WTC11 (cell line): ENCODE results near the gene IL25. TPM values are rescaled to one million over a fixed set of nuclear protein-coding genes. Genes with fewer than 3 reads are reported as not detected.

Source experiments
- ATAC-seq: fragments of 200-7000 bp; cut with Tn5 transposase; 2 replicates; pipeline ENCODE4 v1.10.0; 2021; ENCODE audit warnings: mild to moderate bottlenecking, moderate library complexity
- CTCF ChIA-PET: fragments of 300-600 bp; sonication (Branson Sonifier 250); formaldehyde crosslinking; loops from one replicate; lab custom pipeline; 2021; ENCODE audit warnings: antibody characterized with exemption; lab: Charles Lee
- POLR2A ChIA-PET: fragments of 350-600 bp; sonication (Branson Sonifier 250); formaldehyde crosslinking; loops from one replicate; lab custom pipeline; 2021; ENCODE audit warnings: antibody characterized with exemption; lab: Charles Lee
- DNase-seq: peaks from one replicate; pipeline ENCODE4 v3.0.0; 2021; ENCODE audit warnings: low spot score
- H3K27ac Mint-ChIP-seq: 2 replicates; pipeline ENCODE4 v1.8.0; 2021; ENCODE audit warnings: mixed read lengths
- H3K27me3 Mint-ChIP-seq: 2 replicates; pipeline ENCODE4 v1.8.0; 2021; ENCODE audit warnings: low read depth, mild to moderate bottlenecking, moderate library complexity, mixed read lengths
- H3K36me3 Mint-ChIP-seq: 2 replicates; pipeline ENCODE4 v1.8.0; 2021; ENCODE audit warnings: mixed read lengths
- H3K4me1 Mint-ChIP-seq: 2 replicates; pipeline ENCODE4 v1.8.0; 2022; ENCODE audit warnings: mixed read lengths
- H3K4me3 Mint-ChIP-seq: 2 replicates; pipeline ENCODE4 v1.8.0; 2021; ENCODE audit warnings: mild to moderate bottlenecking, moderate library complexity, mixed read lengths
- H3K9me3 Mint-ChIP-seq: 2 replicates; pipeline ENCODE4 v1.8.0; 2021; ENCODE audit warnings: mixed read lengths
- FOXK1 ChIP-seq: sonication (generic); formaldehyde crosslinking; IDR thresholded peaks from 2 replicates; pipeline ENCODE4 v1.8.0; 2022; ENCODE audit warnings: mild to moderate bottlenecking, moderate library complexity, missing genetic modification reagents
- GRHL2 ChIP-seq: fragments of 250-450 bp; sonication (Bioruptor Pico); IDR thresholded peaks from 2 replicates; pipeline ENCODE4 v1.8.0; 2022; ENCODE audit warnings: mild to moderate bottlenecking, moderate library complexity; ENCODE audit not compliant: insufficient replicate concordance, severe bottlenecking
- KAT7 ChIP-seq: sonication (generic); formaldehyde crosslinking; IDR thresholded peaks from 2 replicates; pipeline ENCODE4 v1.8.1; 2023; ENCODE audit warnings: missing genetic modification reagents, mild to moderate bottlenecking, borderline replicate concordance
- NFE2L1 ChIP-seq: sonication (generic); formaldehyde crosslinking; IDR thresholded peaks from 2 replicates; pipeline ENCODE4 v1.8.1; 2023; ENCODE audit warnings: missing genetic modification reagents
- NFYB ChIP-seq: sonication (generic); formaldehyde crosslinking; conservative IDR thresholded peaks from 2 replicates; pipeline ENCODE4 v1.8.0; 2022; ENCODE audit warnings: low read depth, missing genetic modification reagents
- ZNF121 ChIP-seq: sonication (generic); formaldehyde crosslinking; IDR thresholded peaks from 2 replicates; pipeline ENCODE4 v1.8.0; 2023; ENCODE audit warnings: missing genetic modification reagents
- ZNF232 ChIP-seq: sonication (generic); formaldehyde crosslinking; IDR thresholded peaks from 2 replicates; pipeline ENCODE4 v1.8.0; 2022; ENCODE audit warnings: mild to moderate bottlenecking, missing genetic modification reagents
- ZNF423 ChIP-seq: fragments of 250-450 bp; sonication (Bioruptor Pico); IDR thresholded peaks from 2 replicates; pipeline ENCODE4 v2.1.2; 2022; ENCODE audit warnings: mild to moderate bottlenecking, moderate library complexity
- total RNA-seq: library from RNA; stranded (reverse); gene quantifications from 3 replicates; pipeline ENCODE4 v1.2.3, GENCODE V29; 2021
- TF ChIP-seq, protein P1 (sequence below): sonication (generic); formaldehyde crosslinking; IDR thresholded peaks from 2 replicates; pipeline ENCODE4 v1.8.1; 2022; ENCODE audit warnings: mild to moderate bottlenecking, missing genetic modification reagents, moderate library complexity, borderline replicate concordance
- TF ChIP-seq, protein P2 (sequence below): sonication (generic); formaldehyde crosslinking; IDR thresholded peaks from 2 replicates; pipeline ENCODE4 v1.8.0; 2022; ENCODE audit warnings: mild to moderate bottlenecking, missing genetic modification reagents
- TF ChIP-seq, protein P3 (sequence below): sonication (generic); formaldehyde crosslinking; IDR thresholded peaks from 2 replicates; pipeline ENCODE4 v1.8.1; 2022; ENCODE audit warnings: mild to moderate bottlenecking, moderate library complexity, missing genetic modification reagents
- TF ChIP-seq, protein P4 (sequence below): sonication (generic); formaldehyde crosslinking; IDR thresholded peaks from 2 replicates; pipeline ENCODE4 v1.8.0; 2022; ENCODE audit warnings: mild to moderate bottlenecking, missing genetic modification reagents
- TF ChIP-seq, protein P5 (sequence below): sonication (generic); formaldehyde crosslinking; IDR thresholded peaks from 2 replicates; pipeline ENCODE4 v1.8.1; 2023; ENCODE audit warnings: mild to moderate bottlenecking, moderate library complexity, missing genetic modification reagents
- TF ChIP-seq, protein P6 (sequence below): sonication (generic); formaldehyde crosslinking; IDR thresholded peaks from 2 replicates; pipeline ENCODE4 v1.8.1; 2023; ENCODE audit warnings: mild to moderate bottlenecking, missing genetic modification reagents, moderate library complexity
- TF ChIP-seq, protein P7 (sequence below): sonication (generic); formaldehyde crosslinking; IDR thresholded peaks from 2 replicates; pipeline ENCODE4 v1.8.1; 2022; ENCODE audit warnings: low read depth, mild to moderate bottlenecking, moderate library complexity, missing genetic modification reagents, borderline replicate concordance
- TF ChIP-seq, protein P8 (sequence below): fragments of 250-450 bp; sonication (Bioruptor Pico); IDR thresholded peaks from 2 replicates; pipeline ENCODE4 v1.9.0; 2021; ENCODE audit warnings: mild to moderate bottlenecking
- TF ChIP-seq, protein P9 (sequence below): sonication (generic); formaldehyde crosslinking; IDR thresholded peaks from 2 replicates; pipeline ENCODE4 v1.8.1; 2022; ENCODE audit warnings: low read depth, missing genetic modification reagents, borderline replicate concordance
- TF ChIP-seq, protein P10 (sequence below): fragments of 250-450 bp; sonication (Bioruptor Pico); conservative IDR thresholded peaks from 2 replicates; pipeline ENCODE4 v1.9.0; 2021; ENCODE audit warnings: mild to moderate bottlenecking

The IL25 gene
- total RNA-seq, 1 experiment from 2014 or later: 0.24 TPM

DNA sequence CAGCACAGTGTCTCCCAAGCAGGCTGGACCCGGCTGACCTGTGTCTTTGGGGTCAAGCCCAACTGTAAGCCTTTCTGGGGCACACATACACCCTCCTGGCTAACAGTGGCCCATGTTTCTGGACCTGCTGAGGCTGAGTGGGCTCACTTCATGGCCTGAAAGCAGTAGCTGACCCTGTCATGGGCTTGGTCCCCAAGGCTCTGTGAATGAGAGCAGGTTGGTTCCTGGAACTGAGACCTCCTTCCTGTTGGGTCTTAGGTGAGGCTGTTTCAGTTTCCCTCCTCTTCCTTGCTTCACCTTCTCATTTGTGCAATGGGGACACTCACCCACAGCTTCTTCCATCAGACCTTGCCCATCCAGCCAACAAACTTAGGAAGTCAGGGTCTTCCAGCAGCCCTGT lies 744 bp upstream of the IL25 start:
- ChIA-PET CTCF (interaction anchor here (0.6 to 7.7 kb wide), 3 partner anchors 9 to 96 kb away, joined by 3 to 82 read pairs (median 3); no protein-coding TSS in a partner anchor), POLR2A (interaction anchor here (0.7 kb wide), 1 partner anchor 1963 kb away, joined by 3 read pairs; no protein-coding TSS in a partner anchor)
- no peaks in the 10 kb centered on the region for H3K9me3 Mint-ChIP-seq
- TF ChIP-seq, protein P1, sequence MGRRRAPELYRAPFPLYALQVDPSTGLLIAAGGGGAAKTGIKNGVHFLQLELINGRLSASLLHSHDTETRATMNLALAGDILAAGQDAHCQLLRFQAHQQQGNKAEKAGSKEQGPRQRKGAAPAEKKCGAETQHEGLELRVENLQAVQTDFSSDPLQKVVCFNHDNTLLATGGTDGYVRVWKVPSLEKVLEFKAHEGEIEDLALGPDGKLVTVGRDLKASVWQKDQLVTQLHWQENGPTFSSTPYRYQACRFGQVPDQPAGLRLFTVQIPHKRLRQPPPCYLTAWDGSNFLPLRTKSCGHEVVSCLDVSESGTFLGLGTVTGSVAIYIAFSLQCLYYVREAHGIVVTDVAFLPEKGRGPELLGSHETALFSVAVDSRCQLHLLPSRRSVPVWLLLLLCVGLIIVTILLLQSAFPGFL: no peak
- TF ChIP-seq, protein P2, sequence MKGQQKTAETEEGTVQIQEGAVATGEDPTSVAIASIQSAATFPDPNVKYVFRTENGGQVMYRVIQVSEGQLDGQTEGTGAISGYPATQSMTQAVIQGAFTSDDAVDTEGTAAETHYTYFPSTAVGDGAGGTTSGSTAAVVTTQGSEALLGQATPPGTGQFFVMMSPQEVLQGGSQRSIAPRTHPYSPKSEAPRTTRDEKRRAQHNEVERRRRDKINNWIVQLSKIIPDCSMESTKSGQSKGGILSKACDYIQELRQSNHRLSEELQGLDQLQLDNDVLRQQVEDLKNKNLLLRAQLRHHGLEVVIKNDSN (CRISPR knock-in tag): no peak
- TF ChIP-seq NFYB (CRISPR knock-in tag): no peak
- H3K4me3 Mint-ChIP-seq: no peak overlapping the region
- no peak for ATAC-seq
- no peaks in the 10 kb centered on the region for H3K36me3 Mint-ChIP-seq
- no peak overlapping the region for H3K27ac Mint-ChIP-seq
- peaks cover 12% of the 10 kb centered on the region for H3K4me1 Mint-ChIP-seq
- no peak for DNase-seq
- peaks cover 66% of the 10 kb centered on the region for H3K27me3 Mint-ChIP-seq

DNA sequence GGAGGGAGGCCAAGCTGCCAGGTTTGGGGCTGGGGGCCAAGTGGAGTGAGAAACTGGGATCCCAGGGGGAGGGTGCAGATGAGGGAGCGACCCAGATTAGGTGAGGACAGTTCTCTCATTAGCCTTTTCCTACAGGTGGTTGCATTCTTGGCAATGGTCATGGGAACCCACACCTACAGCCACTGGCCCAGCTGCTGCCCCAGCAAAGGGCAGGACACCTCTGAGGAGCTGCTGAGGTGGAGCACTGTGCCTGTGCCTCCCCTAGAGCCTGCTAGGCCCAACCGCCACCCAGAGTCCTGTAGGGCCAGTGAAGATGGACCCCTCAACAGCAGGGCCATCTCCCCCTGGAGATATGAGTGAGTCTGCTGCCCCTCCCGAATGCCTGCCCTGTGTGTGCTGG lies 432 bp downstream of the IL25 start:
- TF ChIP-seq ZNF423 (CRISPR knock-in tag) (no peak), ZNF121 (CRISPR knock-in tag) (no peak), ZNF232 (CRISPR knock-in tag) (no peak), NFE2L1 (no peak), FOXK1 (no peak), GRHL2 (CRISPR knock-in tag) (no peak), KAT7 (no peak)
- TF ChIP-seq, protein P3, sequence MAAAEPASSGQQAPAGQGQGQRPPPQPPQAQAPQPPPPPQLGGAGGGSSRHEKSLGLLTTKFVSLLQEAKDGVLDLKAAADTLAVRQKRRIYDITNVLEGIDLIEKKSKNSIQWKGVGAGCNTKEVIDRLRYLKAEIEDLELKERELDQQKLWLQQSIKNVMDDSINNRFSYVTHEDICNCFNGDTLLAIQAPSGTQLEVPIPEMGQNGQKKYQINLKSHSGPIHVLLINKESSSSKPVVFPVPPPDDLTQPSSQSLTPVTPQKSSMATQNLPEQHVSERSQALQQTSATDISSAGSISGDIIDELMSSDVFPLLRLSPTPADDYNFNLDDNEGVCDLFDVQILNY (CRISPR knock-in tag): no peak
- TF ChIP-seq, protein P4, sequence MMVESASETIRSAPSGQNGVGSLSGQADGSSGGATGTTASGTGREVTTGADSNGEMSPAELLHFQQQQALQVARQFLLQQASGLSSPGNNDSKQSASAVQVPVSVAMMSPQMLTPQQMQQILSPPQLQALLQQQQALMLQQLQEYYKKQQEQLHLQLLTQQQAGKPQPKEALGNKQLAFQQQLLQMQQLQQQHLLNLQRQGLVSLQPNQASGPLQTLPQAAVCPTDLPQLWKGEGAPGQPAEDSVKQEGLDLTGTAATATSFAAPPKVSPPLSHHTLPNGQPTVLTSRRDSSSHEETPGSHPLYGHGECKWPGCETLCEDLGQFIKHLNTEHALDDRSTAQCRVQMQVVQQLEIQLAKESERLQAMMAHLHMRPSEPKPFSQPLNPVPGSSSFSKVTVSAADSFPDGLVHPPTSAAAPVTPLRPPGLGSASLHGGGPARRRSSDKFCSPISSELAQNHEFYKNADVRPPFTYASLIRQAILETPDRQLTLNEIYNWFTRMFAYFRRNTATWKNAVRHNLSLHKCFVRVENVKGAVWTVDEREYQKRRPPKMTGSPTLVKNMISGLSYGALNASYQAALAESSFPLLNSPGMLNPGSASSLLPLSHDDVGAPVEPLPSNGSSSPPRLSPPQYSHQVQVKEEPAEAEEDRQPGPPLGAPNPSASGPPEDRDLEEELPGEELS (CRISPR knock-in tag): no peak
- TF ChIP-seq, protein P5, sequence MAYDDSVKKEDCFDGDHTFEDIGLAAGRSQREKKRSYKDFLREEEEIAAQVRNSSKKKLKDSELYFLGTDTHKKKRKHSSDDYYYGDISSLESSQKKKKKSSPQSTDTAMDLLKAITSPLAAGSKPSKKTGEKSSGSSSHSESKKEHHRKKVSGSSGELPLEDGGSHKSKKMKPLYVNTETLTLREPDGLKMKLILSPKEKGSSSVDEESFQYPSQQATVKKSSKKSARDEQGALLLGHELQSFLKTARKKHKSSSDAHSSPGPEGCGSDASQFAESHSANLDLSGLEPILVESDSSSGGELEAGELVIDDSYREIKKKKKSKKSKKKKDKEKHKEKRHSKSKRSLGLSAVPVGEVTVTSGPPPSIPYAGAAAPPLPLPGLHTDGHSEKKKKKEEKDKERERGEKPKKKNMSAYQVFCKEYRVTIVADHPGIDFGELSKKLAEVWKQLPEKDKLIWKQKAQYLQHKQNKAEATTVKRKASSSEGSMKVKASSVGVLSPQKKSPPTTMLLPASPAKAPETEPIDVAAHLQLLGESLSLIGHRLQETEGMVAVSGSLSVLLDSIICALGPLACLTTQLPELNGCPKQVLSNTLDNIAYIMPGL (CRISPR knock-in tag): no peak
- TF ChIP-seq, protein P6, sequence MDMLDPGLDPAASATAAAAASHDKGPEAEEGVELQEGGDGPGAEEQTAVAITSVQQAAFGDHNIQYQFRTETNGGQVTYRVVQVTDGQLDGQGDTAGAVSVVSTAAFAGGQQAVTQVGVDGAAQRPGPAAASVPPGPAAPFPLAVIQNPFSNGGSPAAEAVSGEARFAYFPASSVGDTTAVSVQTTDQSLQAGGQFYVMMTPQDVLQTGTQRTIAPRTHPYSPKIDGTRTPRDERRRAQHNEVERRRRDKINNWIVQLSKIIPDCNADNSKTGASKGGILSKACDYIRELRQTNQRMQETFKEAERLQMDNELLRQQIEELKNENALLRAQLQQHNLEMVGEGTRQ (CRISPR knock-in tag): no peak
- TF ChIP-seq, protein P7, sequence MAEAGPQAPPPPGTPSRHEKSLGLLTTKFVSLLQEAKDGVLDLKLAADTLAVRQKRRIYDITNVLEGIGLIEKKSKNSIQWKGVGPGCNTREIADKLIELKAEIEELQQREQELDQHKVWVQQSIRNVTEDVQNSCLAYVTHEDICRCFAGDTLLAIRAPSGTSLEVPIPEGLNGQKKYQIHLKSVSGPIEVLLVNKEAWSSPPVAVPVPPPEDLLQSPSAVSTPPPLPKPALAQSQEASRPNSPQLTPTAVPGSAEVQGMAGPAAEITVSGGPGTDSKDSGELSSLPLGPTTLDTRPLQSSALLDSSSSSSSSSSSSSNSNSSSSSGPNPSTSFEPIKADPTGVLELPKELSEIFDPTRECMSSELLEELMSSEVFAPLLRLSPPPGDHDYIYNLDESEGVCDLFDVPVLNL: no peak
- TF ChIP-seq, protein P2 (CRISPR knock-in tag): no peak
- TF ChIP-seq, protein P8, sequence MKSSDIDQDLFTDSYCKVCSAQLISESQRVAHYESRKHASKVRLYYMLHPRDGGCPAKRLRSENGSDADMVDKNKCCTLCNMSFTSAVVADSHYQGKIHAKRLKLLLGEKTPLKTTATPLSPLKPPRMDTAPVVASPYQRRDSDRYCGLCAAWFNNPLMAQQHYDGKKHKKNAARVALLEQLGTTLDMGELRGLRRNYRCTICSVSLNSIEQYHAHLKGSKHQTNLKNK (CRISPR knock-in tag): no peak
- TF ChIP-seq, protein P9, sequence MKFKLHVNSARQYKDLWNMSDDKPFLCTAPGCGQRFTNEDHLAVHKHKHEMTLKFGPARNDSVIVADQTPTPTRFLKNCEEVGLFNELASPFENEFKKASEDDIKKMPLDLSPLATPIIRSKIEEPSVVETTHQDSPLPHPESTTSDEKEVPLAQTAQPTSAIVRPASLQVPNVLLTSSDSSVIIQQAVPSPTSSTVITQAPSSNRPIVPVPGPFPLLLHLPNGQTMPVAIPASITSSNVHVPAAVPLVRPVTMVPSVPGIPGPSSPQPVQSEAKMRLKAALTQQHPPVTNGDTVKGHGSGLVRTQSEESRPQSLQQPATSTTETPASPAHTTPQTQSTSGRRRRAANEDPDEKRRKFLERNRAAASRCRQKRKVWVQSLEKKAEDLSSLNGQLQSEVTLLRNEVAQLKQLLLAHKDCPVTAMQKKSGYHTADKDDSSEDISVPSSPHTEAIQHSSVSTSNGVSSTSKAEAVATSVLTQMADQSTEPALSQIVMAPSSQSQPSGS (CRISPR knock-in tag): no peak
- TF ChIP-seq, protein P10, sequence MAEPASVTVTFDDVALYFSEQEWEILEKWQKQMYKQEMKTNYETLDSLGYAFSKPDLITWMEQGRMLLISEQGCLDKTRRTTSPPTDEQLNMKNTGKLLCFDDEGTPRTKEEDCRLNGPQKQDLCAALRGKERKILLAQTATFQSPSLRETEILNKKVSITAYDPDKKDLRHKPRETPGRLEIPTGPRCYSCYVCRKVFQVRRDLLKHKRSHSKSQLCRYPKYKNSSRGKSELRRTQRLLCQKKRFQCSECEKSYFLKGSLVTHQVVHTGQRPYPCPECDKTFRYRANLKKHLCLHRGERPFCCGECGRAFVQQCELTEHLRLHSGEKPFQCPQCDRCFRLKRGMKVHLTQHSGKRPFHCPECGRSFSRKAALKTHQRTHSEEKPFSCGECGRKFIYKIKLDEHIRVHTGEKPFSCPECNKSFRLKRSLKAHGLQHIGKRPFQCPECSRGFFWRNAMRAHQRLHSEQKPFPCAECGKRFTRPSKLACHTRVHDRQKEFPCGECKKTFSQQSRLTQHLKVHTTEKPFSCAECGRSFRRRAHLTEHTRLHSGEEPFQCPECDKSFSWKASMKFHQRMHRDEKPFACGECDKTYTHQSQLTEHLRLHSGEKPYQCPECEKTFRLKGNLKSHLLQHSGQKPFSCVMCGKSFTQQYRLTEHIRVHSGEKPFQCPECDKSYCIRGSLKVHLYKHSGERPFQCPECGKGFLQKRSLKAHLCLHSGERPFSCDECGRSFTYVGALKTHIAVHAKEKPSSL (CRISPR knock-in tag): no peak
- Mint-ChIP-seq H3K36me3 (no peaks in the 10 kb centered on the region), H3K4me1 (peaks cover 7% of the 10 kb centered on the region), H3K4me3 (no peak overlapping the region), H3K27ac (no peak overlapping the region), H3K27me3 (peaks cover 66% of the 10 kb centered on the region), H3K9me3 (no peaks in the 10 kb centered on the region)
- ATAC-seq: no peak
- POLR2A ChIA-PET: no interaction called here
- no peak for DNase-seq
- CTCF ChIA-PET: interaction anchor here (1.0 kb wide), 1 partner anchor 25 kb away, joined by 3 read pairs; no protein-coding TSS in a partner anchor
